Measurements from ENCODE around the gene PODXL2.

The PODXL2 gene

GRCh38 chr3:127666676-127667075, 37.7 kb downstream of the PODXL2 start:
- H3K4me3 ChIP-seq (ENCODE audit: low read depth in 1 of 5, low read length in 5 of 5) = no peak overlapping the region
- no peaks in the 10 kb centered on the region for H3K36me3 ChIP-seq (ENCODE audit: control insufficient read depth in 5 of 5, insufficient read depth in 5 of 5, low read length in 5 of 5)
- no peaks in the 10 kb centered on the region for H3K9me3 ChIP-seq (ENCODE audit: control insufficient read depth in 5 of 5, low read length in 5 of 5)
- peaks cover 0 to 4% (median 4%) of the 10 kb centered on the region in 5 donors for H3K4me1 ChIP-seq (ENCODE audit: control insufficient read depth in 5 of 5, insufficient read depth in 5 of 5, low read length in 5 of 5)
- H3K9ac ChIP-seq (ENCODE audit: low read length in 5 of 5) = no peak overlapping the region
- H3K27me3 ChIP-seq (ENCODE audit: control insufficient read depth in 5 of 5, insufficient read depth in 4 of 5, low read length in 5 of 5) = no peaks in the 10 kb centered on the region
- no peak overlapping the region for H3K27ac ChIP-seq (ENCODE audit: low read depth, low read length)

- no peak overlapping the region for H3K4me3 ChIP-seq (ENCODE audit: low read depth in 1 of 5, low read length in 5 of 5)
- H3K36me3 ChIP-seq (ENCODE audit: control insufficient read depth in 5 of 5, insufficient read depth in 5 of 5, low read length in 5 of 5) = no peaks in the 10 kb centered on the region
- H3K4me1 ChIP-seq (ENCODE audit: control insufficient read depth in 5 of 5, insufficient read depth in 5 of 5, low read length in 5 of 5) = peaks cover 0 to 10% (median 9%) of the 10 kb centered on the region in 5 donors
- H3K9me3 ChIP-seq (ENCODE audit: control insufficient read depth in 5 of 5, low read length in 5 of 5) = no peaks in the 10 kb centered on the region
- H3K9ac ChIP-seq (ENCODE audit: low read length in 5 of 5) = no peak overlapping the region
- H3K27ac ChIP-seq (ENCODE audit: low read depth, low read length) = no peak overlapping the region
- H3K27me3 ChIP-seq (ENCODE audit: control insufficient read depth in 5 of 5, insufficient read depth in 4 of 5, low read length in 5 of 5) = no peaks in the 10 kb centered on the region
Observed at GRCh38 chr3:127667119-127667681, 38.2 kb downstream of the PODXL2 start.

DNA sequence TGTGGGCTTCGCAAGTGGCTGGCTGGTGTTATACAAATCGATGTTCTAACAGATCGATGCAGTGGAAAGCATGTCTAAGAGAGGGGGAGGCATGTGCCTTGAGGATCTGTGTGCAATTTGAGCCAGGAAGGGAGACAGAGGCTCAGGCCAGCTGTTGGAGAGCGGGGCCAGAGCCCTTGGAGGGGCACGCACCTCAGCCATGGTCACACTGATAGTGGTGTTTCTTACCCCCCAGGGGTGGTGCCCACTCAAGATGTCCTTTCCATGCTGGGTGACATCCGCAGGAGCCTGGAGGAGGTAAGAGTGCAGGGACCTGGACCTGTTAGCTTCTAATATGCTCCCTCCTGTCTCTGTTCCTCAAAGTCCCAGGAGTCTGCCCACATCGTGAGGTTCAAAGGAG, 39.9 kb downstream of the PODXL2 start:
- no peaks in the 10 kb centered on the region for H3K27me3 ChIP-seq (ENCODE audit: control insufficient read depth in 5 of 5, insufficient read depth in 4 of 5, low read length in 5 of 5)
- H3K4me1 ChIP-seq (ENCODE audit: control insufficient read depth in 5 of 5, insufficient read depth in 5 of 5, low read length in 5 of 5) = peaks cover 3 to 23% (median 18%) of the 10 kb centered on the region in 5 donors
- no peak overlapping the region for H3K4me3 ChIP-seq (ENCODE audit: low read depth in 1 of 5, low read length in 5 of 5)
- no peak overlapping the region for H3K9ac ChIP-seq (ENCODE audit: low read length in 5 of 5)
- H3K9me3 ChIP-seq (ENCODE audit: control insufficient read depth in 5 of 5, low read length in 5 of 5) = no peaks in the 10 kb centered on the region
- H3K36me3 ChIP-seq (ENCODE audit: control insufficient read depth in 5 of 5, insufficient read depth in 5 of 5, low read length in 5 of 5) = no peaks in the 10 kb centered on the region
- H3K27ac ChIP-seq (ENCODE audit: low read depth, low read length) = no peak overlapping the region

DNA sequence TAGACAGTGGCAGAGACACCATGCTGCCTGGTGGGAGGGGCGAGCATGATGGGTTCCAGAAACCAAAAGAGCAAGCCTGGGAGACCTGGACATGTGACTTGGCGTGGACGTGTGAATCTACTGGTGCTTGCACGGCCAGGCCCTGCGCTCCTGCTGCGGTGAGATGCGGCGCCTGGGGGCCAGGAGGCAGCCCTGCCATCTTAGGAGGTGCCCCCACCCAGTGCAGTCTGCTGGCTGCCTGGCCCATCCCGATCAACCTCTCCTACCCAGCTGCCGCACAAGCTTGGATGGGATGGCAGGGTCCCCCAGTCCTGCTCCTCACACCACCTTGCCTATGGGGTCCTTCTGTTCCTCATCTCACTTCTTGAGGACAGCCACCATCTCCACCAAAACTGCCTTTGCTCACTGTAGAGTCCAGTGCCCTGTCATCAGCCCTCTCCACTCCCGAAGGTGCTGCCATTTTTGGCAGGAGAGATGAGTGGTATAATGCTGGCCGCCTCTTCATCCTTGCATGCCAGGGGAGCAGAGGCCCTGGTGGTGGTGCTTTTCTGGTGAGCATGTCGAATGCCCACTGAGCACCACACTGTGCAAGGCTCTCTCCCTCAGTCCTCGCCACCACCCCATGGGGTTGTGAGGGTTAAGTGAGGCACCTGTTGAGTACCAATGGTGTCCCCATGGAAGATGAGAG, 40.7 kb downstream of the PODXL2 start:
- Histone ChIP-seq H3K27me3 (ENCODE audit: control insufficient read depth in 5 of 5, insufficient read depth in 4 of 5, low read length in 5 of 5) (no peaks in the 10 kb centered on the region), H3K4me1 (ENCODE audit: control insufficient read depth in 5 of 5, insufficient read depth in 5 of 5, low read length in 5 of 5) (peaks cover 4 to 31% (median 25%) of the 10 kb centered on the region in 5 donors), H3K4me3 (ENCODE audit: low read depth in 1 of 5, low read length in 5 of 5) (no peak overlapping the region), H3K27ac (ENCODE audit: low read depth, low read length) (no peak overlapping the region), H3K36me3 (ENCODE audit: control insufficient read depth in 5 of 5, insufficient read depth in 5 of 5, low read length in 5 of 5) (peaks cover 0 to 3% (median 3%) of the 10 kb centered on the region in 5 donors), H3K9ac (ENCODE audit: low read length in 5 of 5) (no peak overlapping the region), H3K9me3 (ENCODE audit: control insufficient read depth in 5 of 5, low read length in 5 of 5) (no peaks in the 10 kb centered on the region)

DNA sequence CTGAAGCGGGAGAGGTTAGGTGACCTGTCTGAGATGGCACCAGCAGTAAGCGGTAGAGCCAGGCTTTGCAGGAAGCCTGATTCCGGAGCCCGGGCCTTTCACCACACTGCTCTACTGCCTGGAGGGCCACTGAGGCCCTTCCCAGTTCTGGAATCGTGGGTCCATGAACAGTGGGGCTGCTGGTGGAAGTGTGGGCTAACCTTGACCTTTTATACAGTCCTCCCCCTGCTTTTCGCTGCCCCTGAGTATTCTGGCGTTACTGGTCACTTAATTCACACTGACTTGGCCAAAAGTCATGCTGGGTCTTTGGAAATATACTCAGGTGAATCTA, 41.2 kb downstream of the PODXL2 start:
- Histone ChIP-seq H3K9ac (ENCODE audit: low read length in 5 of 5) (no peak overlapping the region), H3K36me3 (ENCODE audit: control insufficient read depth in 5 of 5, insufficient read depth in 5 of 5, low read length in 5 of 5) (peaks cover 0 to 7% (median 6%) of the 10 kb centered on the region in 5 donors), H3K4me1 (ENCODE audit: control insufficient read depth in 5 of 5, insufficient read depth in 5 of 5, low read length in 5 of 5) (peaks cover 4 to 34% (median 25%) of the 10 kb centered on the region in 5 donors), H3K9me3 (ENCODE audit: control insufficient read depth in 5 of 5, low read length in 5 of 5) (no peaks in the 10 kb centered on the region), H3K27me3 (ENCODE audit: control insufficient read depth in 5 of 5, insufficient read depth in 4 of 5, low read length in 5 of 5) (no peaks in the 10 kb centered on the region), H3K27ac (ENCODE audit: low read depth, low read length) (no peak overlapping the region), H3K4me3 (ENCODE audit: low read depth in 1 of 5, low read length in 5 of 5) (no peak overlapping the region)

DNA sequence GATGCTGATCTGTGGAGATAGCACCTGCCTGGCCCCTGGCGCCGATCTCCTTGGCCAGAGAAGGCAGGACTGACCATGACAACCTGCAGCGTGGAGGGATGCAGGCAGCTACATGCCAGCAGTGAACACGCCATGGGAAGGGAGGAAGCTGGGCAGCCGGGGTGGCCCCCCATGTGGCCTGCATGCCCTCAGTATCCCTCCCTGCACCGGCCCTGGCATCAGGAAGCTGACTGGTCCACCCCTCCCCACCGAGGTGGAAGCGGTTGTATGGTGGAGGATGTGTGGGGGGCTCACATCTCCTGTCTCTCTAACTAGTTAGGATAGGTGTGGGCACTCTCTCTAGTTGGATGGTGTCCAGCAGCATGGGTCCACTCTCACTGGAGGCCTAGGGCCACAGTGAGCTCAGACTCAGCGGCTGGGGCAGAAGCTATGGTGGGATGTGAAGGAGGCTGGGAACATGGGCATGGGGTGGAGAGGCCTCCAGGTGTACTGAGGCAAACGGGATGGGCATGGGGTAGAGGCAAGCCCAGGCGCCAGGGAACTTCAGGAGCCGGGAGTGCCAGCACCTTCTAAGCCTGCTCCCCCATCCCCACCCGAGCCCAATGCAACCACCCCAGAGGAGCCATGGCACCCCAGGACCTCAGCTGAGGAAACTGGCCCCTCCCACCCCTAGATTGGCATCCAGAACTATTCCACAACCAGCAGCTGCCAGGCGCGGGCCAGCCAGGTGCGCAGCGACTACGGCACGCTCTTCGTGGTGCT, 42.0 kb downstream of the PODXL2 start:
- no peaks in the 10 kb centered on the region for H3K27me3 ChIP-seq (ENCODE audit: control insufficient read depth in 5 of 5, insufficient read depth in 4 of 5, low read length in 5 of 5)
- H3K9ac ChIP-seq (ENCODE audit: low read length in 5 of 5) = no peak overlapping the region
- peaks cover 0 to 10% (median 9%) of the 10 kb centered on the region in 5 donors for H3K36me3 ChIP-seq (ENCODE audit: control insufficient read depth in 5 of 5, insufficient read depth in 5 of 5, low read length in 5 of 5)
- no peaks in the 10 kb centered on the region for H3K9me3 ChIP-seq (ENCODE audit: control insufficient read depth in 5 of 5, low read length in 5 of 5)
- H3K4me1 ChIP-seq (ENCODE audit: control insufficient read depth in 5 of 5, insufficient read depth in 5 of 5, low read length in 5 of 5) = peaks cover 4 to 34% (median 25%) of the 10 kb centered on the region in 5 donors
- no peak overlapping the region for H3K27ac ChIP-seq (ENCODE audit: low read depth, low read length)
- no peak overlapping the region for H3K4me3 ChIP-seq (ENCODE audit: low read depth in 1 of 5, low read length in 5 of 5)

DNA sequence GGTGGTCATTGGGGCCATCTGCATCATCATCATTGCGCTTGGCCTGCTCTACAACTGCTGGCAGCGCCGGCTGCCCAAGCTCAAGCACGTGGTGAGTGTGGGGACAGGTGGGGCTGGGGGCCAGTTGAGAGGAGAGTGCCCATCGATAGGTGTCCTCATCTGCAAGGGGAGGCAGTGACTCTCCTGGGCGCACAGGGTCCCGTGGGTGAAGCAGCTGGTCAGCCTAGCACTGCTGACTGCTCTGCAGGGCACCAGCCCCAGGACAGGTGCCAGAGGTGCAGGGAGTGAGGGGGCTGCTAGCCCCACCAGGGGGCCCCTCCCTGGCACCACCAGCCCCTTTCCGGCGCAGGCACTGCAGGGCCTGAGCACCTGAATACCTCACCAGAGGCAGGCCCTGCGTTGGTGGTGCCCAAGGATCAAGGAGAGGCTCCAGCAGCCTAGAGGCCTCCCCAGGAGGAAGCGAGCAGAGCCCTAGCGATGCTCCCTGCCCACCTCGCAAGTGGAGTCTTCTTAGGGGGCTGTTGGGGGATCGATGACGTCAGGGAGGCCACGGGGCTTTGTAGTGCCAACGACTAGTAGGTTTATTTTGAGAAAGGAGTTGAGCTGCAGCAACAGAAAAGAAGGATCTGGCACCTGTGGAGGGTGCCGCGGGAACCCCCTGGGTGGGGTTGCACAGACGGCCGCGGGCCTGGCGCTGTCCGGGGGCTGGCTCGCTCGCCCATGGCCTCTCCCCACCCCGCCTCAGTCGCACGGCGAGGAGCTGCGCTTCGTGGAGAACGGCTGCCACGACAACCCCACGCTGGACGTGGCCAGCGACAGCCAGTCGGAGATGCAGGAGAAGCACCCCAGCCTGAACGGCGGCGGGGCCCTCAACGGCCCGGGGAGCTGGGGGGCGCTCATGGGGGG, 42.8 kb downstream of the PODXL2 start:
- peaks cover 4 to 34% (median 25%) of the 10 kb centered on the region in 5 donors for H3K4me1 ChIP-seq (ENCODE audit: control insufficient read depth in 5 of 5, insufficient read depth in 5 of 5, low read length in 5 of 5)
- H3K4me3 ChIP-seq (ENCODE audit: low read depth in 1 of 5, low read length in 5 of 5) = peak overlapping the region; percentile 58 to 83 (median 63)
- H3K27ac ChIP-seq (ENCODE audit: low read depth, low read length) = peak overlapping the region; percentile 46
- H3K27me3 ChIP-seq (ENCODE audit: control insufficient read depth in 5 of 5, insufficient read depth in 4 of 5, low read length in 5 of 5) = no peaks in the 10 kb centered on the region
- H3K9ac ChIP-seq (ENCODE audit: low read length in 5 of 5) = peak overlapping the region in 4 of 5 donors; percentile 81 to 83 (median 82)
- H3K9me3 ChIP-seq (ENCODE audit: control insufficient read depth in 5 of 5, low read length in 5 of 5) = no peaks in the 10 kb centered on the region
- H3K36me3 ChIP-seq (ENCODE audit: control insufficient read depth in 5 of 5, insufficient read depth in 5 of 5, low read length in 5 of 5) = peaks cover 0 to 19% (median 17%) of the 10 kb centered on the region in 5 donors

DNA sequence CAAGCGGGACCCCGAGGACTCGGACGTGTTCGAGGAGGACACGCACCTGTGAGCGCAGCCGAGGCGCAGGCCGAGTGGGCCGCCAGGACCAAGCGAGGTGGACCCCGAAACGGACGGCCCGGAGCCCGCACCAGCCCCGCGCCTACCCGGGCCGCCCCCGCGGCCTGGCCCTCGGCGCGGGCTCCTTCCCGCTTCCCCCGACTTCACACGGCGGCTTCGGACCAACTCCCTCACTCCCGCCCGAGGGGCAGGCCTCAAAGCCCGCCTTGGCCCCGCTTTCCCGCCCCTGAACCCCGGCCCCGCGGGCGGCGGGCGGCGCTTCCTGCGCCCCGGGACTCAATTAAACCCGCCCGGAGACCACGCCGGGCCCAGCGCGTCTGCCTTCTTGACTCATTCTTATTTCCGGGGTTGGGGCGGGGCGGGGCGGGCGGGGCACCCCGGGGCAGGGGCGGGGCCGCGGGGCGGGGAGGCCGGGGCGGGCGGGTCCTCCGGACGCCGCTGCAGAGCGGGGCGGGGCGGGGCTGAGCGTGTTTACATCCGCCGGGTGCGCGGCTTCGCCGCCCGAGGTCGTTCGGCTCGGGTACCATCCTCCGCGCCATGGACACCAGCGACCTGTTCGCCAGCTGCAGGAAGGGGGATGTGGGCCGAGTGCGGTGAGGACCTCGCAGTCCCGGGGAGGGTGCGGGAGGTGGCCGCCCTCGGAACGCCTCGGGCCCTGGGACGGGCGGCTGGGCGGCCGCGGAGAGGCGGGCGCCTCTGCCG, 43.6 kb downstream of the PODXL2 start, which contains the start of gene ABTB1:
Gene ABTB1 (plus strand): TSS at position 524 of the 762 bp plus-strand sequence. CDS start 74 bp downstream, at position 598.
- peak within 1 kb of the TSS; percentile 56 to 87 (median 82) for H3K9ac ChIP-seq (ENCODE audit: low read length in 5 of 5)
- peak within 1 kb of the TSS; percentile 62 to 89 (median 79) for H3K4me3 ChIP-seq (ENCODE audit: low read depth in 1 of 5, low read length in 5 of 5)
- peaks cover 0 to 27% (median 25%) of the 10 kb centered on the region in 5 donors for H3K36me3 ChIP-seq (ENCODE audit: control insufficient read depth in 5 of 5, insufficient read depth in 5 of 5, low read length in 5 of 5)
- H3K9me3 ChIP-seq (ENCODE audit: control insufficient read depth in 5 of 5, low read length in 5 of 5) = no peaks in the 10 kb centered on the region
- peak within 1 kb of the TSS; percentile 46 for H3K27ac ChIP-seq (ENCODE audit: low read depth, low read length)
- peaks cover 4 to 34% (median 25%) of the 10 kb centered on the region in 5 donors for H3K4me1 ChIP-seq (ENCODE audit: control insufficient read depth in 5 of 5, insufficient read depth in 5 of 5, low read length in 5 of 5)
- no peaks in the 10 kb centered on the region for H3K27me3 ChIP-seq (ENCODE audit: control insufficient read depth in 5 of 5, insufficient read depth in 4 of 5, low read length in 5 of 5)

Data from subcutaneous abdominal adipose tissue (tissue), 5 donors.